Measurements from ENCODE around the gene IGF2BP1. TPM values are rescaled to one million over a fixed set of nuclear protein-coding genes. Genes with fewer than 3 reads are reported as not detected.
"Not testable (repeated sequence)": the region's sequence is repeated elsewhere in the genome, so short reads cannot be mapped to it uniquely, and the experiment has no call there.

IGF2BP1 gene
- total RNA-seq, 1 experiment from 2014 or later = not detected

- H3K4me3 ChIP-seq (ENCODE audit: low read length) = no peak overlapping the region
- H2AFZ ChIP-seq (ENCODE audit: low read length) = no peak overlapping the region
- no peaks in the 10 kb centered on the region for H3K27me3 ChIP-seq (ENCODE audit: low read length)
- no peaks in the 10 kb centered on the region for H3K9me3 ChIP-seq (ENCODE audit: low read length)
- DNase-seq = no peak
- H3K9ac ChIP-seq (ENCODE audit: low read length) = no peak overlapping the region
- H3K9me2 ChIP-seq (replicated peaks; ENCODE audit: insufficient read depth, low read length) = no peaks in the 10 kb centered on the region
- no peak overlapping the region for H3K27ac ChIP-seq (ENCODE audit: low read length)
- H3K36me3 ChIP-seq (ENCODE audit: insufficient read depth, low read length) = no peaks in the 10 kb centered on the region
- H3K4me2 ChIP-seq (ENCODE audit: low read depth, low read length, poor library complexity, severe bottlenecking) = no peak overlapping the region
- no peaks in the 10 kb centered on the region for H3K79me2 ChIP-seq (ENCODE audit: low read length)
- H4K20me1 ChIP-seq (ENCODE audit: insufficient read depth, low read depth, low read length) = no peaks in the 10 kb centered on the region
- H3K4me1 ChIP-seq (ENCODE audit: low read length) = no peaks in the 10 kb centered on the region
Measured at GRCh38 chr17:49079840-49080663, 82.9 kb downstream of the IGF2BP1 start.

DNA sequence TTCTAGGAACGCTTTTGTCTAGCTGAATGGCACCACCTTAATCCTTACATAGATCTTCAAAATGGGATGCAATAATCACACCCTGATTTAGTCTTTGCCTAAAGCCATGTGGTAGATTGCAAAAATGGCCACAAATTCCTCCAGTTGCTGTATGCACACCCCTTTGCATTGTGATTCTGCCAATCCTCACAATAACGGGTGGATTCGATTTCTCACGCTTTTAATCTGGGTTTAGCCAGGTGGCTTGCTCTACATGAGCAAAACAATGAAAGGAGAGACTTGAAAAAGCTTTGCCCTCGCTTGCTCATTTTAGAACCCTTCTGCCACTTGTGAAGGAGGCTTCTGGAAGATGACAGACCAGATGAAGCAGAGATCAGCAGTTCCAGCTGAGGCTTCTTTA is 85.0 kb downstream of the IGF2BP1 start:
- no peak overlapping the region for H3K4me2 ChIP-seq (ENCODE audit: low read depth, low read length, poor library complexity, severe bottlenecking)
- H3K9me2 ChIP-seq (replicated peaks; ENCODE audit: insufficient read depth, low read length) = no peaks in the 10 kb centered on the region
- no peaks in the 10 kb centered on the region for H3K27me3 ChIP-seq (ENCODE audit: low read length)

DNA sequence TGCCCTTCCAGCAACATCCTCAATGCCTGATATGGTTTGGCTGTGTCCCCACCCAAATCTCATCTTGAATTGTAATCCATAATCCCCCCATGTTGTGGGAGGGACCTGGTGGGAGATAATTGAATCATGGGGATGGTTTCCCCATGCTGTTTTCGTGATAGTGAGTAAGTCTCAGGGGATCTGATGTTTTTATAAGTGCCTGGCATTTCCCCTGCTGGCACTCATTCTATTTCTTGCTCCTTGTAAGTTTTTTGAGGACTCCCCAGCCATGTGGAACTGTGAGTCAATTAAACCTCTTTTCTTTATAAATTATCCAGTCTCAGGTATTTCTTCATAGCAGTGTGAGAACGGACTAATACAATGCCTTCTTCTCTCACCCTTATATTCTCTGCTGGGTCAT is 87.9 kb downstream of the IGF2BP1 start:
- not testable (repeated sequence) for H3K9me2 ChIP-seq (replicated peaks; ENCODE audit: insufficient read depth, low read length); H3K4me2 ChIP-seq (ENCODE audit: low read depth, low read length, poor library complexity, severe bottlenecking); H4K20me1 ChIP-seq (ENCODE audit: insufficient read depth, low read depth, low read length); H3K4me3 ChIP-seq (ENCODE audit: low read length); H3K9ac ChIP-seq (ENCODE audit: low read length); H2AFZ ChIP-seq (ENCODE audit: low read length); DNase-seq; H3K27ac ChIP-seq (ENCODE audit: low read length); H3K4me1 ChIP-seq (ENCODE audit: low read length); H3K36me3 ChIP-seq (ENCODE audit: insufficient read depth, low read length); H3K27me3 ChIP-seq (ENCODE audit: low read length); H3K9me3 ChIP-seq (ENCODE audit: low read length); H3K79me2 ChIP-seq (ENCODE audit: low read length)

More for the DNA sequence above, 85.0 kb downstream of the IGF2BP1 start:
- Histone ChIP-seq H3K36me3 (ENCODE audit: insufficient read depth, low read length) (no peaks in the 10 kb centered on the region), H3K79me2 (ENCODE audit: low read length) (no peaks in the 10 kb centered on the region), H2AFZ (ENCODE audit: low read length) (no peak overlapping the region), H3K9me3 (ENCODE audit: low read length) (no peaks in the 10 kb centered on the region), H3K4me1 (ENCODE audit: low read length) (no peaks in the 10 kb centered on the region), H3K9ac (ENCODE audit: low read length) (no peak overlapping the region), H3K4me3 (ENCODE audit: low read length) (no peak overlapping the region), H3K27ac (ENCODE audit: low read length) (no peak overlapping the region), H4K20me1 (ENCODE audit: insufficient read depth, low read depth, low read length) (no peaks in the 10 kb centered on the region)
- no peak for DNase-seq

DNA sequence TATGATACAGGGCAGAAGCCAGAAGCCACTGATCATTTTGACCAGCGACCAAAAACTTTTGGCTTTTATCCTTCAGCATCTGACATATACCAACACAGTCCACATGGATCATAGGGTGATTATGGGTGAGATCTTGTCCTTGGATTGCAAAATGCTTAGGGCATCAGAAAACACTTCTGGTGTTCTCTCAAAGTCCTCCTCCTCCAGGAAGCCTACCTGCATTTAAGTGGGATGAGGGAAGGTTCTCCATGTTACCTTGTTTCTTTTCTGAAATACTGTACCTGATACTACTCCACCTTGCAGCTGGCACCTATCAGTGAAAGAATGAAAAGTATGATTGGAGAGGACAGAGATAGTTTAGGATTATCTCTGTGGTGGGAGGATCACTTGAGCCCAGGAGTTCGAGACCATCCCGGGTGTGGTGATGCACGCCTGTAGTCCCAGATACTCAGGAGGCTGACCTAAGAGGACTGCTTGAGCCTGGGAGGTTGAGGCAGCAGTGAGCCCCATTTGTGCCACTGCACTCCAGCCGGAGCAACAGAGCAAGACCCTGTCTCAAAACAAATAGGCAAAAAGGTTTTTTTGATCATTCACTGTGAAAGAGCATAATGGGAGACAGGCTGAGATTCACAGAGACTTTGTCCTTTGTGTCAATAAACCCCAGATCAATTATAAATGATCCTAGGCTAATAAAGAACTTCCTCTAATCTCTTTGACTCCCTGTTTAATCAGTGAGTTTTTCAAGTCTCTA is 88.6 kb downstream of the IGF2BP1 start:
- Histone ChIP-seq H3K27me3 (ENCODE audit: low read length) (no peaks in the 10 kb centered on the region), H3K27ac (ENCODE audit: low read length) (no peak overlapping the region), H3K9me2 (replicated peaks; ENCODE audit: insufficient read depth, low read length) (no peaks in the 10 kb centered on the region), H3K4me2 (ENCODE audit: low read depth, low read length, poor library complexity, severe bottlenecking) (no peak overlapping the region), H3K4me3 (ENCODE audit: low read length) (no peak overlapping the region), H3K9ac (ENCODE audit: low read length) (no peak overlapping the region), H3K9me3 (ENCODE audit: low read length) (no peaks in the 10 kb centered on the region), H2AFZ (ENCODE audit: low read length) (no peak overlapping the region), H3K36me3 (ENCODE audit: insufficient read depth, low read length) (no peaks in the 10 kb centered on the region), H3K4me1 (ENCODE audit: low read length) (no peaks in the 10 kb centered on the region), H4K20me1 (ENCODE audit: insufficient read depth, low read depth, low read length) (no peaks in the 10 kb centered on the region), H3K79me2 (ENCODE audit: low read length) (no peaks in the 10 kb centered on the region)
- DNase-seq = no peak

DNA sequence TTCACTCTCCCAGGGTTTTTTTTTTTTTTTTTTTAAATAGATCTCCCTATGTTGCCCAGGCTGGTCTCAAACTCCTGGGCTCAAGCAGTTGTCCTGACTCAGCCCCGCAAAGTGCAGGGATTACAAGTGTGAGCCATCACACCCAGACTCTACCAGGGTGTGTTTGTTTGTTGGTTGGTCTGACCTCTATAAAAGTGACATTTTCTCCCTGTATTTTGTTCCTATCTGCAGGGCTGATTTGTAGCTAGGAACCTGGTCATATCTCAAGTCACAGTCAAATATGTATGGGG is 89.1 kb downstream of the IGF2BP1 start:
- Histone ChIP-seq H3K27ac (ENCODE audit: low read length) (no peak overlapping the region), H3K9ac (ENCODE audit: low read length) (no peak overlapping the region), H3K4me2 (ENCODE audit: low read depth, low read length, poor library complexity, severe bottlenecking) (no peak overlapping the region), H4K20me1 (ENCODE audit: insufficient read depth, low read depth, low read length) (no peaks in the 10 kb centered on the region), H3K9me3 (ENCODE audit: low read length) (no peaks in the 10 kb centered on the region), H3K36me3 (ENCODE audit: insufficient read depth, low read length) (no peaks in the 10 kb centered on the region), H3K4me3 (ENCODE audit: low read length) (no peak overlapping the region), H3K4me1 (ENCODE audit: low read length) (no peaks in the 10 kb centered on the region), H3K27me3 (ENCODE audit: low read length) (no peaks in the 10 kb centered on the region), H3K79me2 (ENCODE audit: low read length) (no peaks in the 10 kb centered on the region), H2AFZ (ENCODE audit: low read length) (no peak overlapping the region), H3K9me2 (replicated peaks; ENCODE audit: insufficient read depth, low read length) (no peaks in the 10 kb centered on the region)
- no peak for DNase-seq

DNA sequence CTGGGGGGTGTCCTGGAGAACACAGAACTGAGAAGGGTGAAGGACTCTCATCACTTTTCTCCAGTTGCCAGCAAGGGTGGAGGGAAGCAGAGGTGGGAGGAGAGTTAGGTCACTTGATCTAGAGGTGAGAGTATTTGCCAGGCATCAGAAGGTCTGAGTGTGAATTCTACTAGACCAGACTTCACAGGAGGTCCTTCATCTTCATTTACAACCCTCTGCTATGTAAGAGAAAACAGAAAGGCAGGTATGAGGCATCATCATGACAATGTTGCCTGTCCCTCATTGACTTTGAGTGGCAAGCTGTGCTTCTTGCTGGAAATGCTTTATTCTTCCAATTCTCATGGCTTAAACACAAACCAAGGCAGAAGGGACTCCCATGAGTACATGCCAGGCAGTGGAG is 89.5 kb downstream of the IGF2BP1 start:
- Histone ChIP-seq H3K36me3 (ENCODE audit: insufficient read depth, low read length) (no peaks in the 10 kb centered on the region), H3K9ac (ENCODE audit: low read length) (no peak overlapping the region), H3K4me2 (ENCODE audit: low read depth, low read length, poor library complexity, severe bottlenecking) (no peak overlapping the region), H3K9me3 (ENCODE audit: low read length) (no peaks in the 10 kb centered on the region), H3K9me2 (replicated peaks; ENCODE audit: insufficient read depth, low read length) (no peaks in the 10 kb centered on the region), H3K79me2 (ENCODE audit: low read length) (no peaks in the 10 kb centered on the region), H3K4me1 (ENCODE audit: low read length) (no peaks in the 10 kb centered on the region), H4K20me1 (ENCODE audit: insufficient read depth, low read depth, low read length) (no peaks in the 10 kb centered on the region), H2AFZ (ENCODE audit: low read length) (no peak overlapping the region), H3K27ac (ENCODE audit: low read length) (no peak overlapping the region), H3K4me3 (ENCODE audit: low read length) (no peak overlapping the region), H3K27me3 (ENCODE audit: low read length) (no peaks in the 10 kb centered on the region)
- DNase-seq = no peak

DNA sequence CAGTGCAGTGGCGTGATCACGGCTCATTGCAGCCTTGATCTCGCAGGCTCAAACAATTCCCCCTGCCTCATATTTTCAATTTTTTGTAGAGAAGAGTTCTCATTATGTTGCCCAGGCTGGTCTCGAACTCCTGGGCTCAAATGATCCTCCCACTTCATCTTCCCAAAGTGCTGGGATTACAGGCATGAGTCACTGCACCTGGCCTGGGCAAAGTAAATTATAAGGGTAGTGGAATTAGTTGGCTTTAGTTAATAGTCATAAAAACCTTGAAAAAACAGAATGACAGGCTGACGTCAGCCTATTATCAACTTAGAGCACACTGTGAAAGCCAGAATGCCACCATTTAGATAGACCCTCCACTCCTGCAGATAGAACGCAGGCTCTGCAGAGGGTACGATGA is 91.9 kb downstream of the IGF2BP1 start:
- no peaks in the 10 kb centered on the region for H3K9me2 ChIP-seq (replicated peaks; ENCODE audit: insufficient read depth, low read length)
- no peaks in the 10 kb centered on the region for H3K79me2 ChIP-seq (ENCODE audit: low read length)
- no peak overlapping the region for H3K4me2 ChIP-seq (ENCODE audit: low read depth, low read length, poor library complexity, severe bottlenecking)
- no peaks in the 10 kb centered on the region for H4K20me1 ChIP-seq (ENCODE audit: insufficient read depth, low read depth, low read length)
- H3K9ac ChIP-seq (ENCODE audit: low read length) = no peak overlapping the region
- H2AFZ ChIP-seq (ENCODE audit: low read length) = no peak overlapping the region
- DNase-seq = no peak
- H3K4me1 ChIP-seq (ENCODE audit: low read length) = no peaks in the 10 kb centered on the region
- H3K27ac ChIP-seq (ENCODE audit: low read length) = no peak overlapping the region
- H3K36me3 ChIP-seq (ENCODE audit: insufficient read depth, low read length) = no peaks in the 10 kb centered on the region
- H3K9me3 ChIP-seq (ENCODE audit: low read length) = no peaks in the 10 kb centered on the region
- H3K27me3 ChIP-seq (ENCODE audit: low read length) = no peaks in the 10 kb centered on the region
- no peak overlapping the region for H3K4me3 ChIP-seq (ENCODE audit: low read length)

DNA sequence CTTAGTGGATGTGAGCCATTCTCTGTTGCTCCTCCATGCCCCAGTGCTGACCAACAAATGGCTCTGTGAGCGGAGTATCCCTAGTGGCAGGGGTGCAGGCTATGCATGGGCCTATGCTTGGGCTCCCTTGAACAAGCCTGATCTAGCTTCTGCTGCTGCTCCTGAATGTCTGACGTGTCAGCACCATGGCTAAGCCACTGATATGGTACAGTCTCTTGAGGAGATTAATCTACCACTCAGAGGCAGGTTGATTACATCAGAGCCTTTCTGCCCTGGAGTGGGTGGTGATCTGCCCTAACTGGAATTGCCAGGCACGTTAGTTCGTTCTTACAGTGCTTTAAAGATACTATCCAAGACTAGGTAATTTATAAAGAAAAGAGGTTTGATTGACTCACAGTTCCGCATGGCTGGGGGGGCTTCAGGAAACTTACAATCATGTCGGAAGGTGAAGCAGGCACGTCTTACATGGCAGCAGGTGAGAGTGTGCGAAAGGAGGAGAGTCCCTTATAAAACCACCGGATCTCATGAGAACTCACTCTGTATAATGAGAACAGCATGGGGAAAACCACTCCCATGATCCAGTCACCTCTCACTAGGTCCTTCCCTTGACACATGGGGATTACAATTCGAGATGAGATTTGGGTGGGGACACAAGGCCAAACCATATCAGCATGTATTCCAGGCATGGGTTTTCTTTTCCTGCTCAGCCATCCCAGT is 93.9 kb downstream of the IGF2BP1 start:
- Histone ChIP-seq H4K20me1 (ENCODE audit: insufficient read depth, low read depth, low read length) (no peaks in the 10 kb centered on the region), H3K27me3 (ENCODE audit: low read length) (no peaks in the 10 kb centered on the region), H3K36me3 (ENCODE audit: insufficient read depth, low read length) (no peaks in the 10 kb centered on the region), H3K9me2 (replicated peaks; ENCODE audit: insufficient read depth, low read length) (no peaks in the 10 kb centered on the region), H2AFZ (ENCODE audit: low read length) (no peak overlapping the region), H3K9ac (ENCODE audit: low read length) (no peak overlapping the region), H3K4me2 (ENCODE audit: low read depth, low read length, poor library complexity, severe bottlenecking) (no peak overlapping the region), H3K4me3 (ENCODE audit: low read length) (no peak overlapping the region), H3K79me2 (ENCODE audit: low read length) (no peaks in the 10 kb centered on the region), H3K4me1 (ENCODE audit: low read length) (no peaks in the 10 kb centered on the region), H3K9me3 (ENCODE audit: low read length) (no peaks in the 10 kb centered on the region), H3K27ac (ENCODE audit: low read length) (no peak overlapping the region)
- no peak for DNase-seq

Data from Karpas-422 (cell line).